ENCODE measurements around the gene ENPEP. TPM values are rescaled to one million over a fixed set of nuclear protein-coding genes. Genes with fewer than 3 reads are reported as not detected.

Gene ENPEP
- total and polyA plus RNA-seq, 2 experiments from 2014 or later, result 3.7 to 8.7 TPM

- Histone ChIP-seq H3K9me3 (ENCODE audit: low read depth) (no peaks in the 10 kb centered on the region), H3K27ac (no peak overlapping the region), H4K20me1 (ENCODE audit: insufficient read depth, poor library complexity, severe bottlenecking) (no peaks in the 10 kb centered on the region), H3K4me2 (no peak overlapping the region), H3K4me1 (ENCODE audit: insufficient read depth) (no peaks in the 10 kb centered on the region), H3K4me3 (no peak overlapping the region), H3K9me2 (replicated peaks; ENCODE audit: insufficient read depth) (no peaks in the 10 kb centered on the region), H3K79me2 (no peaks in the 10 kb centered on the region), H3K36me3 (replicated peaks; ENCODE audit: insufficient read depth, low read depth) (no peaks in the 10 kb centered on the region), H2AFZ (no peak overlapping the region), H3K27me3 (no peaks in the 10 kb centered on the region)
- DNase-seq (ENCODE audit: low spot score), result no peak
- TF ChIP-seq CTCF (IDR thresholded peaks at IDR 0.05; ENCODE audit: poor library complexity), result peak; percentile 30
- TF ChIP-seq EZH2phosphoT487 (IDR thresholded peaks at IDR 0.05; ENCODE audit: low read depth, severe bottlenecking, unreplicated experiment), result no peak
- no peak for TF ChIP-seq EZH2 (IDR thresholded peaks at IDR 0.05; ENCODE audit: borderline replicate concordance)
Observed at GRCh38 chr4:110589297-110589696, 113.3 kb downstream of the ENPEP start.

- H3K4me1 ChIP-seq (ENCODE audit: insufficient read depth), result no peaks in the 10 kb centered on the region
- no peak overlapping the region for H3K4me3 ChIP-seq
- H3K36me3 ChIP-seq (replicated peaks; ENCODE audit: insufficient read depth, low read depth), result no peaks in the 10 kb centered on the region
- DNase-seq (ENCODE audit: low spot score), result no peak
- H3K27me3 ChIP-seq, result no peaks in the 10 kb centered on the region
- H3K27ac ChIP-seq, result no peak overlapping the region
- H3K9me2 ChIP-seq (replicated peaks; ENCODE audit: insufficient read depth), result no peaks in the 10 kb centered on the region
- no peaks in the 10 kb centered on the region for H3K9me3 ChIP-seq (ENCODE audit: low read depth)
- no peaks in the 10 kb centered on the region for H4K20me1 ChIP-seq (ENCODE audit: insufficient read depth, poor library complexity, severe bottlenecking)
- H3K4me2 ChIP-seq, result no peak overlapping the region
- H3K79me2 ChIP-seq, result no peaks in the 10 kb centered on the region
- WGBS (ENCODE audit: low lambda C conversion rate, missing lambda C conversion rate), result 94% methylated on average over 1 of the region's 1 CpG
- TF ChIP-seq EZH2phosphoT487 (IDR thresholded peaks at IDR 0.05; ENCODE audit: low read depth, severe bottlenecking, unreplicated experiment), result no peak
- no peak for TF ChIP-seq EZH2 (IDR thresholded peaks at IDR 0.05; ENCODE audit: borderline replicate concordance)
- TF ChIP-seq CTCF (IDR thresholded peaks at IDR 0.05; ENCODE audit: poor library complexity), result no peak
- H2AFZ ChIP-seq, result no peak overlapping the region
Observed at GRCh38 chr4:110595583-110595982, 119.6 kb downstream of the ENPEP start.

GRCh38 chr4:110596431-110596830, 120.5 kb downstream of the ENPEP start:
- Histone ChIP-seq H2AFZ (no peak overlapping the region), H3K9me3 (ENCODE audit: low read depth) (no peaks in the 10 kb centered on the region), H3K4me3 (no peak overlapping the region), H3K27me3 (no peaks in the 10 kb centered on the region), H3K27ac (no peak overlapping the region), H4K20me1 (ENCODE audit: insufficient read depth, poor library complexity, severe bottlenecking) (no peaks in the 10 kb centered on the region), H3K79me2 (no peaks in the 10 kb centered on the region), H3K4me1 (ENCODE audit: insufficient read depth) (no peaks in the 10 kb centered on the region), H3K9me2 (replicated peaks; ENCODE audit: insufficient read depth) (no peaks in the 10 kb centered on the region), H3K4me2 (no peak overlapping the region), H3K36me3 (replicated peaks; ENCODE audit: insufficient read depth, low read depth) (no peaks in the 10 kb centered on the region)
- 98% methylated on average over 2 of the region's 2 CpGs for WGBS (ENCODE audit: low lambda C conversion rate, missing lambda C conversion rate)
- no peak for TF ChIP-seq EZH2 (IDR thresholded peaks at IDR 0.05; ENCODE audit: borderline replicate concordance)
- TF ChIP-seq EZH2phosphoT487 (IDR thresholded peaks at IDR 0.05; ENCODE audit: low read depth, severe bottlenecking, unreplicated experiment), result no peak
- no peak for TF ChIP-seq CTCF (IDR thresholded peaks at IDR 0.05; ENCODE audit: poor library complexity)
- no peak for DNase-seq (ENCODE audit: low spot score)

GRCh38 chr4:110597582-110597981, 121.6 kb downstream of the ENPEP start:
- no peak for TF ChIP-seq EZH2 (IDR thresholded peaks at IDR 0.05; ENCODE audit: borderline replicate concordance)
- H3K4me2 ChIP-seq, result no peak overlapping the region
- no peak overlapping the region for H3K4me3 ChIP-seq
- no peak for DNase-seq (ENCODE audit: low spot score)
- H3K9me3 ChIP-seq (ENCODE audit: low read depth), result no peaks in the 10 kb centered on the region
- H3K9me2 ChIP-seq (replicated peaks; ENCODE audit: insufficient read depth), result no peaks in the 10 kb centered on the region
- no peak overlapping the region for H2AFZ ChIP-seq
- H3K27me3 ChIP-seq, result no peaks in the 10 kb centered on the region
- no peaks in the 10 kb centered on the region for H3K79me2 ChIP-seq
- no peak overlapping the region for H3K27ac ChIP-seq
- no peaks in the 10 kb centered on the region for H3K4me1 ChIP-seq (ENCODE audit: insufficient read depth)
- H4K20me1 ChIP-seq (ENCODE audit: insufficient read depth, poor library complexity, severe bottlenecking), result no peaks in the 10 kb centered on the region
- no peaks in the 10 kb centered on the region for H3K36me3 ChIP-seq (replicated peaks; ENCODE audit: insufficient read depth, low read depth)

All from hepatocyte (in vitro differentiated cells).